ENCODE data around the gene ZBTB39.

DNA sequence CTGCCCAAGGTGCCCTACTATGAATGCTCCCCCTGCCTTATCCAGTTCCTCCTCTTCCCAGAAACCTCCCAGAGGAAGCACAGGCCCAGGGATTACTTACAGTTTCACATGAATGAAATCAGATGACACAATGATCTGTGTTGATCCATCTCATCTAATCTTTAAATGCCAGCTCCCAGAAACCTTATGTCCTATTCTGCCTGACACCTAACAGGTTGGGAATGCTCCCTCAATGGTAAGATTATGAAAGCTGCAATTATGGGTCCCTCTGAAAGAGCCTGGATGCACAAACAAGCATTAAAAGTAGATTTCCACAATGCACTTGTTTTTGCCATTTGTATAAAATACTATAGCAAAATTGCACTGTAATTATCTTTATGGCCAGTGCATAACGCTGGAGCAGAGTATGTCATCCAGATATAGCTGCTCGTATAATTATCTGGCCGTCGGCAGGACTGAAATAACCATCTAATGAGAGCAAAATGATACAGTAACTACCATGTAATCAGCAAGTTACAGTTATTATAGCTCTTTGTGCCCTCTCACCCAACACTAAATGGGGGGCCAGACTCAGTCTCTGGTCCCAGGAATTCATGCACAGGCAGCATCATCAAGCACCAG lies 4.4 kb upstream of the ZBTB39 start:
- TF ChIP-seq, protein P1, sequence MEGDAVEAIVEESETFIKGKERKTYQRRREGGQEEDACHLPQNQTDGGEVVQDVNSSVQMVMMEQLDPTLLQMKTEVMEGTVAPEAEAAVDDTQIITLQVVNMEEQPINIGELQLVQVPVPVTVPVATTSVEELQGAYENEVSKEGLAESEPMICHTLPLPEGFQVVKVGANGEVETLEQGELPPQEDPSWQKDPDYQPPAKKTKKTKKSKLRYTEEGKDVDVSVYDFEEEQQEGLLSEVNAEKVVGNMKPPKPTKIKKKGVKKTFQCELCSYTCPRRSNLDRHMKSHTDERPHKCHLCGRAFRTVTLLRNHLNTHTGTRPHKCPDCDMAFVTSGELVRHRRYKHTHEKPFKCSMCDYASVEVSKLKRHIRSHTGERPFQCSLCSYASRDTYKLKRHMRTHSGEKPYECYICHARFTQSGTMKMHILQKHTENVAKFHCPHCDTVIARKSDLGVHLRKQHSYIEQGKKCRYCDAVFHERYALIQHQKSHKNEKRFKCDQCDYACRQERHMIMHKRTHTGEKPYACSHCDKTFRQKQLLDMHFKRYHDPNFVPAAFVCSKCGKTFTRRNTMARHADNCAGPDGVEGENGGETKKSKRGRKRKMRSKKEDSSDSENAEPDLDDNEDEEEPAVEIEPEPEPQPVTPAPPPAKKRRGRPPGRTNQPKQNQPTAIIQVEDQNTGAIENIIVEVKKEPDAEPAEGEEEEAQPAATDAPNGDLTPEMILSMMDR (conservative IDR thresholded peaks at IDR 0.05; ENCODE audit: low read length) = no peak
- no peak for TF ChIP-seq EZH2phosphoT487 (IDR thresholded peaks at IDR 0.05; ENCODE audit: borderline replicate concordance)
